Activated CD4-positive, alpha-beta T cell treated with anti-CD3 and anti-CD28 coated beads, Interleukin-2, amount 50 U/mL, for 48 hours (primary cell): Measurements from ENCODE around the gene TAF4B.
"Not testable (repeated sequence)": the region's sequence is repeated elsewhere in the genome, so short reads cannot be mapped to it uniquely, and the experiment has no call there.

Experiments used
- DNase-seq, 2 experiments: peaks; one replicate each; pipeline ENCODE4 v3.0.0-alpha.2; 2020

Gene TAF4B

DNA sequence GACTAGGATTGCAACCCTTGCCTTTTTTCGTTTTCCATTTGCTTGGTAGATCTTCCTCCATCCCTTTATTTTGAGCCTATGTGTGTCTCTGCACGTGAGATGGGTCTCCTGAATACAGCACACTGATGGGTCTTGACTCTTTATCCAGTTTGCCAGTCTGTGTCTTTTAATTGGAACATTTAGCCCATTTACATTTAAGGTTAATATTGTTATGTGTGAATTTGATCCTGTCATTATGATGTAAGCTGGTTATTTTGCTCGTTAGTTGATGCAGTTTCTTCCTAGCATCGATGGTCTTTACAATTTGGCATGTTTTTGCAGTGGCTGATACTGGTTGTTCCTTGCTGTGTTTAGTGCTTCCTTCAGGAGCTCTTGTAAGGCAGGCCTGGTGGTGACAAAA lies 16.1 kb downstream of the TAF4B start:
- not testable (repeated sequence) for DNase-seq

DNA sequence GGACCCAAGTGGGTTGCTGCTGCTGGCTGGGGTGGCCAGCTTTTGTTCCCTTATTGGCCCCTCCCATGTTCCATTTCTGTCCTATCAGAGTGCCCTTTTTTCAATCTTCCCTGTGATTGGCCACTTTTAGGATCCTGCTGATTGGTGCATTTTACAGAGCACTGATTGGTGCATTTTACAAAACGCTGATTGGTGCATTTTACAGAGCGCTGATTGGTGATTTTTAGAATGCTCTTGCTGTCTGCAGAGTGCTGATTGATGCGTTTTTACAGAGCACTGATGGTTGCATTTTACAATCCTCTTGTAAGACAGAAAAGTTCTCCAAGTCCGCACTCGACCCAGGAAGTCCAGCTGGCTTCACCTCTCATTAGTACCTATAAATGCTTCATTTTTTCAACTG lies 19.2 kb downstream of the TAF4B start:
- not testable (repeated sequence) for DNase-seq

DNA sequence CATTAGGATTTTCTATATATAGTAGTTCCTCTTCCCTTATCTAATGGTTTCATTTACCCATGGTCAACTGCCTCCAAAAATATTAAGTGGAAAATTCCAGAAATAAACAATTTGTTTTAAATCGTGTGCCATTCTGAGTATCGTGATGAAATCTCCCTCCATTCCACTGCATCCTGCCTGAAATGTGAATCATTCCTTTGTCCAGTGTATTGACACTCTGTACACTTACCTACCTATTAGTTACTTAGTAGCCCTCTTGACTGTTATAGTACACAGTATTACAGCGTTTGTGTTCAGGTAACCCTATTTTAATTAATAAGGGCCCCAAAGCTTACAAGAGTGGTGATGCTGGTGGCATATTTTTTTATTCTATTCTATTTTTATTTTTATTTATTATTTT lies 26.2 kb downstream of the TAF4B start:
- no peak for DNase-seq

DNA sequence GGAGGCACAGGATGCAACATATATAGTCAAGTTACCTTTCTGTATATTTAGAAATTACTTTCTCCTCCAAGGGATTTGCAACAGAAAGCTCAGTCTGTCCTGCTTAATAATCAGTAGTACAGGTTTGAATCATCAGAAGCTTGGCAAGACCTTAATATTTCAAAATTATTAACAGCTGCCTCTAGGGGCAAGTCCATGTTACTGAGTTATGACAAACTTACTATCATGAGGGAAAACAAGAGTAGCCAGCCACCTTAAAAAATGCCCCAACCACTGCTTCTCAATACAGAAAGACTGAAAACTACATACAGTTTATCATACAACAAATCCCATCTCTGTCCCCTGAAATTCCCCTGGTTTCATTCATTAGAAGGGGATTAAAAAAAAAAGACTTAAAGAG lies 28.6 kb downstream of the TAF4B start:
- not testable (repeated sequence) for DNase-seq

DNA sequence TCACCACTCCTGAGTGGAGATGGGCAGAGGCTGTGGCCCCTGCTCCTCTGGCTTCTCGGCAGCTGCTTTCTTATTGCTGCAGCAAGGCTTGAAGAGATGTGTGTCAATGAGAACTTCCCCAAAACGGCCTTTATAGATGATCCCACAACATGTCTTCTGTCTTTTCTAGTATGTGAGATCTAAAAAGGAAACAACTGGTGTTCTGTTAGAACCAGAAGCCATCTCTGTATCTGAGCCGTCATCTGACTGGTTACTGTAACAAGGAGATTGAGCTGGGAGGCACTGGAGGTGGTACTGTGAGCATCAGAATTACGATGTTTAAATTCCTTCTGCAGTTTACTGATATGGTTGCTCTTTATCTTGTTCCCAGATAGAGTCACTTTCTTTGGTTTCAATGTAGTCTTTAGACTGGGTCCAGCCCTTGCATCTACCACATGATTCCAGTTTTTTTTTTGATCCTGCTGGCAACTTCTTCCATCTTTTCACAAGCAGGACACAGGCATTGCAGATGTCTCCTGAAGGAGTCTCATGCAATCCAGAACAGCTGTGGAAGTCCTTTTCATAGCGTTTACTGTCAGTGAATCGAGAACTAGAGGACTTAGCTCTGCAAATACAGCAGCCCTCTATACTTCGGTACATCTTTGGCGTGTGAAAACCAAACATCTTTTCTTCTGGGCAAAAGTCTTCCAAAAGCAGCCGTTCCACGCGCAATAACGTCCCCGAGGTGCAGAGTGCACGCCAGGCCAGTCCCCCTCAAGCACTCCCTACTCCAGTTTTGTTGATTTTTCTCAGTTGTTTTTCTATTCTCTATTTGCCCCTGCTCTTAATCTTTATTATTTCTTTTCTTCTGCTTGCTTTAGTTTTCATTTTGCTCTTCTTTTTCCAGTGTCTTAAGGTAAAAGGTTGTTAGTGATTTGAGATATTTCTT lies 29.7 kb downstream of the TAF4B start:
- DNase-seq, result no peak

DNA sequence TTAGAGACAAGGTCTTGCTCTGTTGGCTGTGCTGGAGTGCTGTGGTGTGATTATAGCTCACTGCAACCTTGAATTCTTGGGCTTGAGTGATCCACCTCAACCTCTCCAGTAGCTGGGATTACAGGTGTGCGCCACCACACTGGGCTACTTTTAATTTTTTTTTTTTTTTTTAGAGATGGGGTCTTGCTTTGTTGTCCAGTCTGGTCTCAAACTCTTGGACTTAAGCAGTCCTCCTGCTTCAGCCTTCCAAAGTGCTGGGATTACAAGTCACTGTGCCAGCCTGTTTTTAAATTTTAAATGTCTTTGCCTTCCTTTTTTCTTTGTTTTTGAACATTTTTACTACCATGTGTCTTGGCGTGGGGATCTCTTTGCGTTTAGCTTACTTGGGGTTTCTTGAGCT lies 32.5 kb downstream of the TAF4B start:
- DNase-seq, result no peak

DNA sequence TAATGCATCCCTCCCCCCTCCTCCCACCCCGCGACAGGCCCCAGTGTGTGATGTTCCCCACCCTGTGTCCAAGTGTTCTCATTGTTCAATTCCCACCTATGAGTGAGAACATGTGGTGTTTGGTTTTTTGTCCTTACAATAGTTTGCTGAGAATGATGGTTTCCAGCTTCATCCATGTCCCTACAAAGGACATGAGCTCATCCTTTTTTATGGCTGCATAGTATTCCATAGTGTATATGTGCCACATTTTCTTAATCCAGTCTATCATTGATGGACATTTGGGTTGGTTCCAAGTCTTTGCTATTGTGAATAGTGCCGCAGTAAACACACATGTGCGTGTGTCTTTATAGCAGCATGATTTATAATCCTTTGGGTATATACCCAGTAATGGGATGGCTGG lies 33.2 kb downstream of the TAF4B start:
- DNase-seq, result not testable (repeated sequence)

DNA sequence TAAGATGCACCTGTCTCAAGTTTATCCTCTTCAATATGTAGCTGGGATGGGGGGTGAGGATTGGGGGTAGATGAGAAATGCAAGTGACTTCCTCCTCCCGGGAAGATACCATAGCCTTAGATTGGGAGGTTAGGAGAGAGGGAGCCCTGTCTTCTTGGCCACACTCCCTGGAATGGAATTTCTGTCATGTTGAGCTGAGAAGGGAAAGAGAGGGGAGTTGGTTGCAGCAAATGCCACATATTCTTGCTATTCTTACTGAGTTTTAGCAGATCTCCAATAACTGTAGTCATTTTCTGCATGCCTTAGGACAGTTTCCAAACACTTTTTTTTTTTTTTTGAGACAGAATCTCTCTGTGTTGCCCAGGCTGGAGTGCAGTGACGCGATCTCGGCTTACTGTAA lies 35.9 kb downstream of the TAF4B start:
- no peak for DNase-seq

DNA sequence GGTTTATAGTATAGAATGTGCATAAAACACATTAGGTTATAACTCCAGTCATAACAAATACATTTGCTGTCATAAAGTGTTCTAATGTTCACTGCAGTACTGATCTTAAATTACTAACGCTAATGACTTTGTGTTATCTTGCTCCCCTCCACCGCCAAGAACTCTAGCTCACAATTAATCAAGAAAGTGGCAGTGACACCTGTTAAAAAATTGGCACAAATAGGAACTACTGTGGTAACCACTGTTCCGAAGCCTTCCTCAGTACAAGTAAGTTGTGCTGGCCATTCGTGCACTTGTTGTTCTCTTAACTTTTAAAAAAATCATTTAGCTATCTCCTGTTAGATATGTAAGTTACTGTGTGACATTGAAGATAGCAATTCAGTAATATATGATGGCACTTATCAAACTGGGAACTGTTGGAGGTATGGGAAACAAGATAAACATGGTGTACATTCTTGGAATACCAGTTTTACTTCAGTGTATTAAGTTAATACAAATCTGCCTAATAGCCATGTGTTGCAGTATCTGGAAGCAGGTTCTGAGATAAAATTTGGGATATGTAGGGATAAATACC lies 41.2 kb downstream of the TAF4B start:
- no peak for DNase-seq

DNA sequence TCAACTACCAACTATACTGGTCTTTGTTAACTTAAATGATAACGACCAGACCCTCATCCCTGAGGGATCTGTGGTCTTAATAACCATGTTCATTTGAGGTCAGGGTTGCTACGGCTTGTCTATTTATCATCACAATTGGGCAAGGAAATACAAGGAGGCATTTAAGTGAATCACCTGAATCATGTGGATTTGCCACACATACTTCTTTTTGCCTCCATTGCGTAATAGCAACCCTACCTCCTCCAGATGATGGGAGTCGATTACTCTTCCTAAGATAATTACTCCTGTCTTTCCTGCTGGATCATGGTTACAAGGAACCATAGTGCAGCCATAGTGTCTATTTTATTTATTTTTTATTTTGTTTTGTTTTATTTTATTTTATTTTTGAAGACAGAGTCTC lies 42.2 kb downstream of the TAF4B start:
- DNase-seq, result no peak

DNA sequence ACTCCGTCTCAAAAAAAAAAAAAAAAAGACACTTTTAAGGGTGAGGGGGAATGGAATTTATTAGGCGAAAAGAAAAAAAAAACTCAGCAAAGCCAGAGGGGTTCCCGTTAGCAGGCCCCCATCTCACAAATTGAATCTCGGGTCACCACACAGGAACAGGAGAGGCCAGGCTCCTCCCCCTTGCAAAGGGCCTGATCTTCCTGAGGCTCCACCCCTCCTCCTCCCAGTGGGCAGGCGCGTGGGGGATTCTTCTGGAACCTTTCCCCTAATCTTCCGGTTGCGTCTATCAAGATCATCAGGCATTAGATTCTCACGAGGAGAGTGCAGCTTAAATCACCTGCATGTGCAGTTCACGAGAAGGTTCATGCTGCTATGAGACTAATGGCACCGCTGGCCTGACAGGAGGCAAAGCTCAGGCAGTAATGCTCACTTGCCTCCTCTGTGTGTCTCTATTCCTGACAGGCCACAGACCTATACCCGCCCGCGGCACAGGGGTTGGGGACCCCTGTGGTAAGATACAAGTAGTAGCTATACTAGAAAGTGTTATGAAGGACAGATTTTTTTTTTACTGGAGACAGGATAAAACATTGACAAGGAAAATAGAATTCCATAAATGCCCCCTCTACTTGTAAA lies 45.8 kb downstream of the TAF4B start:
- no peak for DNase-seq

DNA sequence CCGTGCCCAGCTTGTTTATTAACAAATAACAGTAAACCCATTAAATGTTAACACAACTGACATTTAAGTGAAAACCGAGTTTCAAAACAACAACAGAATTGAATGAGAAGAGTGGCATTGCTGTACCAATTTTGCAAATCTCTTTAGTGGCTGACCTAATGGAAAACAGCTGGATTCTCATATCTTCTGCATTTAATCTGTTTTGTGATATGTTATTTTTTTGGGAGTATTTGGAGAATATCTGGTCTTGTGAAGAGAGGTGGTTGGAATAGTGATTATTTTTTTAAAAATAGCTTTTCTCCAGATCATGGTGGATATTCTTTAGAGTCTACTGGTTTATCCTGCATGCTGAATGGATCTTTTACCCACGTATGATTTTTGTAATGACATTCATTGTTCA lies 51.1 kb downstream of the TAF4B start:
- DNase-seq, result no peak

DNA sequence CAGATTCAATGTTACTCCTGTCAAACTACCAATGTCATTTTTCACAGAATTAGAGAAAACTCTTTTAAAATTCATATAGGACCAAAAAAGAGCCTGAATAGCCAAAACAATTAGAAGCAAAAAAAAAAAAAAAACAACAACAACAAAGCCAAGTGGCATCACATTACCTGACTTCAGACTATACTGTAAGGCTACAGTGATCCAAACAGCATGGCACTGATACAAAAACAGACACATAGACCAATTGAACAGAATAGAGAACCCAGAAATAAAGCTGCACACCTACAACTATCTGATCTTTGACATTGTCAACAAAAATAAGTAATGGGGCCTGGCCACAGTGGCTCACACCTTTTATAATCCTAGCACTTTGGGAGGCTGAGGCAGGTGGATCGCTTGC lies 53.2 kb downstream of the TAF4B start:
- no peak for DNase-seq

DNA sequence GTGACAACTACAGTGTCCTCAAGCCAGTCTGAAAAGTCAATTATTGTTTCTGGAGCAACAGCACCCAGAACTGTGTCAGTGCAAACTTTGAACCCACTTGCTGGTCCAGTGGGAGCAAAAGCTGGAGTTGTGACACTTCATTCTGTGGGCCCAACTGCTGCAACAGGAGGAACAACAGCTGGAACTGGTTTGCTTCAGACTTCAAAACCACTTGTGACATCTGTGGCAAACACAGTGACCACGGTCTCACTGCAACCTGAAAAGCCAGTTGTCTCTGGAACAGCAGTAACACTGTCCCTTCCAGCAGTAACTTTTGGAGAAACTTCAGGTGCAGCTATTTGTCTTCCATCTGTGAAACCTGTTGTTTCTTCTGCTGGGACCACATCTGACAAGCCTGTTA lies 59.8 kb downstream of the TAF4B start:
- no peak for DNase-seq

DNA sequence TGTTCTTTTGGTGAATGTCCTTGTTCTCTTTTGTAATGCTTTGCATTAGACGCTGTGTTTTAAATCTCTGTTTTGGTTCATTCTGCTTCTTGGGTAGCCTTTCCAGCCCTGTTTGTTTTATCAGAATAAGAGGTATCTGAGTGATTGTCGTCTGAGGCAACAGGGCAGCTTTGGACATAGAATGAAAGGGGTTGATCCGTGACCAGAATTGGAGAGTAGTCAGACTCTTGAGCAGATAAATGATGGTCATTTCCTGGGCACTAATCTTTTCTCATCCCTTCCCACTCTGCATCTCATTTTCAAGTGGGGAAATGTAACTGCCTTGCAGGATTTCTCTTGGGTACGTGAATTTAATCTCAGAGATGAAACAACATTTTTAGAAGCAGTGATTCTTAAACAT lies 61.4 kb downstream of the TAF4B start:
- DNase-seq, result no peak

DNA sequence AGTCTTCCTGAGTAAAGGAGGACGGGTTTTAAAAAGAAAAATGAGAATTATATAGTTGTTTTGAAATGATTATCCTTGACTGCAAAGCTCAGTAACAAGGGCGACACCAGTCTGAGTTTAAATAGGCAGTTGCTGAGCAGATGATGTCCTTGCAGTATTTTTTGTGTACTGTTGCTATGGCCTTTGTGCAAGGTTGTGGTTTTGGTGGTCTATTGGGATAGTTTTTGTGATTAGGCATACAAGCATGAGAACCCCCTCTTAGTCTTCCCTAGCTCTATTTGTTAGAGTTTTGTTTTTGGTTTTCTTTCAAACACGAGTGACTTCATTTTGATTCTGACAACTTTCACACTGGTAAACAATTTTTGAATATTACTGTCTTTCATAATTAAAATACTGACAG lies 64.1 kb downstream of the TAF4B start:
- DNase-seq, result no peak

DNA sequence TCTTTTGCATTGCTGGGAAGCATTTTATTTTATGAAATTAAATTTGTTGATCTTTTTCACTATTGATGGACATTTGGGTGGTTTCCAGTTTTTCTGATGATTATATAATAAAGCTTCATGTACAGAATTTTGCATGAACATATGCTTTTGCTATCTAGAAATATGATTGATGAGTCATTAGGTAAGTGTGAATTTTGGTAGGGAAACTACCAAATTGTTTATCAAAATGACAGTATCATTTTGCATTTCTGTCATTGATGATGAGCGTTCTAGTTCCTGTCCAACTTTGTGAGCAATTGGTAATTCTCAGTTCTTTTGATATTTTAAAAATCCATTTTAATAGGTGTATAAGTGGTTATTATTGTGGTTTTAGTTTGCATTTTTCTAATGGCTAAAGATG lies 67.7 kb downstream of the TAF4B start:
- no peak for DNase-seq

DNA sequence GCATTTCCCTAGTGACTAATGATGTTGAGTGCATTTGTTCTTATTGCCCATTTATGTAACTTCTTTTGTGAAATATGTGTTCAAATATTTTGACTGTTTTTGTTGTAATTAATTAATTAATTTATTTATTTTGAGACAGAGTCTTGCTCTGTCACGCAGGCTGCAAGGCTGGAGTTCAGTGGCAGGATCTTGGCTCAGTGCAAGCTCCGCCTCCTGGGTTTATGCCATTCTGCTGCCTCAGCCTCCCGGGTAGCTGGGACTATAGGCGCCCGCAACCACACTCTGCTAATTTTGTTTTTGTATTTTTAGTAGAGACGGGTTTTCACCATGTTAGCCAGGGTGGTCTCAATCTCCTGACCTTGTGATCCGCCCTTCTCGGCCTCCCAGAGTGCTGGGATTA lies 71.9 kb downstream of the TAF4B start:
- DNase-seq, result no peak

DNA sequence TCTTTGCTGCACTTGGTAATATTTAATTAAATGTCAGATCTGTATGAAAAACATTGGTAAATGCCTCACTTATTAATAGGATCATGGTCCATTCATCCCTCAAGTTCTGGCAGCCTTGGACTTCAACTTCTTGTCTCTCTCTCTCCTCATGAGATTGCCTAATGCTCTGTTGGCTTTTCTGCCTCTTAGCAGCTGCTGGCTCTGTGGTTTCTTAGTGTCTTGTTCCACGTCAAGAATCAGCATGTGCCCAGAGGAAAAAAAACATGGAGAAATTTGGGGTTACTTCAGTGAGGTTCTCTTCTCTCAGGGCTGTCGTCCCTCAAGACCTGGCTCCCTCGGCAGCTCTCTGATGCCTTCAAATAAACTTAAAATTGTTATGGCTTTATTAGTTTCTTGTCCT lies 75.4 kb downstream of the TAF4B start:
- DNase-seq, result no peak

DNA sequence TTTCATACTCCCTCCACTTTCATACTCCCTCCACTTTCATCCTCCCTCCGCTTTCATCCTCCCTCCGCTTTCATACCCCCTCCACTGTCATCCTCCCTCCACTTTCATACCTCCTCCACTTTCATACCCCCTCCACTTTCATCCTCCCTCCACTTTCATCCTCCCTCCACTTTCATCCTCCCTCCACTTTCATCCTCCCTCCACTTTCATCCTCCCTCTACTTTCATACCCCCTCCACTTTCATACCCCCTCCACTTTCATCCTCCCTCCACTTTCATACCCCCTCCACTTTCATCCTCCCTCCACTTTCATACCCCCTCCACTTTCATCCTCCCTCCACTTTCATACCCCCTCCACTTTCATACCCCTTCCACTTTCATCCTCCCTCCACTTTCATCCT lies 77.0 kb downstream of the TAF4B start:
- DNase-seq, result not testable (repeated sequence)

DNA sequence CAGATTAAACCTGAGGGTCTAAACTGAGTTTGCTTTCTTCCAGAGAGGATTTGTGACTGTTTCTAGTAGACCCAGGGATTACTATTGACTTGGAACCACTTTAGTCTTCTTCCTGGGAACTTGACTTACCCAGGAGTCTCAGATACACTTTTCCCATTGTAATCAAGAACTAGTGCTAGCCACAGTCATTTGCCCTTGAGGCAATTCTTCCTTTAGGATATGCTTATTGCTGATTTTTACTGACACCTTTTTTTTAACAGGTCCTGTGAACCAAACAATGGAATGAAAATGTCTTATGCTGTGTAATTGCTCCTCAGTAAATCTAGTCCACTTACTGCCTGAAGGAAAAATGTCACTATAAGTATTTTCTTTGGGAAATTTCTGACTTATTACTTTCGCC lies 78.3 kb downstream of the TAF4B start:
- no peak for DNase-seq

DNA sequence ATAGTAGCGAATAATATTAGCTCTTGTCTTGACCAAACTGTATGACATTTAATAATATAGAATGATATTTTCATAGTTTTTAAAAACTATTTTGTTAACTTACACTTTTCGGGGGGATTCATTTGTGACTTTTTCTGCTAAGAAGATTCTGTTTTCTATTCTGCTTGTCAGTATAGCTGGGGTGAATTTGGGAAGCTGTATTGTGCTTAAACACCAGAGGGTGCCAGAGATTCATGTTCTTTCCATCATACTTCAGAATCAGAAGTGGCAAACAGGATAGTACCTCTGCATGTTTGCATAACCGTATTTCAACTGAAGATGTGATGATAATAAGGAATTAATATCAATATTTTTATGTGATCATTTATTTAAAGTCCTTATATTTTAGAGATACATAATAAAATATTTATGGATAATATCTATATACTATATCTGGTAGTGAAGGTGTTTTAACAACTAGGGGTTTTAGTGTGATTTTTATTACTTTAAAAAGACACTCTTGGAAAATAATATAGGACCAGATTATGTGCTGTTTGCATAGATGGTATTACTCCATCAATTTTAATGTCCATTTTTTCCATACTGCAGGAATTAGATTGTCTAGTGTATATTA lies 81.0 kb downstream of the TAF4B start:
- DNase-seq, result no peak

DNA sequence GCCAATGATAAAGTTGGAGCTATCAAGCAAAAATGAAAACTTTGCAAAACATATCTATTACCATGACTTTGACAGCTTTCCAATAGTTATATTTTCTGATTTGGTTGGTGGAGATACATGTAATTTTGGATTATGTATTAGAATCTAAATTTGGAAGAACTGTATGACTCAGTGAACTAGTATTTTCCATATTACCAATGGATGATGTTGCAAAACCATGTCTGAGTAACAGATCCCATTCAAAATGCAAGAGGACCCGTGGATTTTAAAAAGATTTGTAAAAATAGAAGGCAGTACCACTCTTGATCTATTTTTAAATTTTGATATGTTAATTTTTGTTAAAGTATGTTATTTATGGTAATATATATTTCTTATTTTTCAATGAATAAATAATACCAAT lies 83.0 kb downstream of the TAF4B start:
- no peak for DNase-seq

DNA sequence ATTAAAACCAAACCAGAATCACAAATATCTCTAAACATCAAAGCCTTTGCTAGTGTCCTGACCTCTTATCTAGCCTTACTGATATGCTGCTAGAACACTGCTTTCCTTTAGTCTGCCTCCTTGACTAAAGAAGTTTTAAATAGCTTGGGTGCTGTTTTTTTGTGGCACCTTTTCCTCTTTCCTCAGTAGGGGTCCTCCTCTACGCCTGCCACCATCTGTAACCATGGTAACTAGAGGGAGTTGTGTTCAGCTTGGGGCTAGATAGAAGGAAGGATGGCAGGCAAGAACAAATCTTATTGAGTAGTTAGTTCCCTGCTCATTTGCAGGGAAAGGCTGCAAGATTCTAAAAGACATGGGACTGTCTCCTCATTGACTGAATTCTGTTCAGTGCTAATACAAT lies 86.0 kb downstream of the TAF4B start:
- no peak for DNase-seq
